Neuronal stem cell (in vitro differentiated cells): ENCODE measurements around the gene SPSB1.

Source experiments
- DNase-seq: peaks from one replicate; pipeline ENCODE4 v3.0.0-alpha.2; 2013; ENCODE audit warnings: low spot score
- H2AFZ ChIP-seq: one replicate; pipeline ENCODE4 v1.6.1; 2013; ENCODE audit warnings: mild to moderate bottlenecking, low read length, inconsistent platforms
- H2AK5ac ChIP-seq: 2 replicates; pipeline ENCODE4 v1.6.1; 2013; ENCODE audit warnings: low read depth, mild to moderate bottlenecking, inconsistent platforms, low read length, moderate library complexity, mixed read lengths
- H2BK120ac ChIP-seq: 2 replicates; pipeline ENCODE4 v1.6.1; 2013; ENCODE audit warnings: low read depth, mild to moderate bottlenecking, inconsistent platforms, low read length, moderate library complexity, mixed read lengths
- H2BK12ac ChIP-seq: one replicate; pipeline ENCODE4 v1.6.1; 2013; ENCODE audit warnings: low read length, inconsistent platforms
- H2BK15ac ChIP-seq: 2 replicates; pipeline ENCODE4 v1.6.1; 2013; ENCODE audit warnings: mild to moderate bottlenecking, low read length, inconsistent platforms, mixed read lengths
- H2BK5ac ChIP-seq: one replicate; pipeline ENCODE4 v1.6.1; 2013; ENCODE audit warnings: inconsistent platforms, mild to moderate bottlenecking, low read length, moderate library complexity
- H3K14ac ChIP-seq: one replicate; pipeline ENCODE4 v1.6.1; 2013; ENCODE audit warnings: low read length, inconsistent platforms
- H3K18ac ChIP-seq: 2 replicates; pipeline ENCODE4 v1.6.1; 2013; ENCODE audit warnings: low read length, inconsistent platforms
- H3K23ac ChIP-seq: 2 replicates; pipeline ENCODE4 v1.6.1; 2013; ENCODE audit warnings: low read depth, mild to moderate bottlenecking, mixed read lengths, low read length, inconsistent platforms; ENCODE audit not compliant: poor library complexity
- H3K27ac ChIP-seq: replicated peaks from 3 replicates; pipeline ENCODE4 v1.5.1; 2013; ENCODE audit warnings: low read length, inconsistent platforms
- H3K27me3 ChIP-seq, 3 experiments: 2 replicates each; pipeline ENCODE4 v1.6.1; 2013; ENCODE audit warnings: low read length in 3 of 3, mild to moderate bottlenecking in 2 of 3, inconsistent platforms in 1 of 3, low read depth in 1 of 3, mixed read lengths in 1 of 3, moderate library complexity in 1 of 3; ENCODE audit not compliant: control insufficient read depth in 3 of 3, insufficient read depth in 3 of 3
- H3K36me3 ChIP-seq, 2 donors: replicated peaks in 1 of 2; 2 replicates each; pipeline ENCODE4 v1.6.1; 2013; ENCODE audit warnings: low read length in 2 of 2; ENCODE audit not compliant: control insufficient read depth in 2 of 2, insufficient read depth in 2 of 2
- H3K4ac ChIP-seq: 2 replicates; pipeline ENCODE4 v1.6.1; 2013; ENCODE audit warnings: inconsistent platforms, mild to moderate bottlenecking, low read length, moderate library complexity
- H3K4me1 ChIP-seq, 2 donors: 1 replicate in 1 of 2; 2 replicates in 1 of 2; pipeline ENCODE4 v1.6.1; 2013; ENCODE audit warnings: low read length in 2 of 2, low read depth in 1 of 2; ENCODE audit not compliant: control insufficient read depth in 2 of 2, insufficient read depth in 1 of 2
- H3K4me2 ChIP-seq: one replicate; pipeline ENCODE4 v1.6.1; 2013; ENCODE audit warnings: mild to moderate bottlenecking, low read length, inconsistent platforms; ENCODE audit not compliant: insufficient read depth, poor library complexity, severe bottlenecking
- H3K4me3 ChIP-seq, 2 donors: 2 replicates each; pipeline ENCODE4 v1.5.1; 2013; ENCODE audit warnings: low read length in 2 of 2, mild to moderate bottlenecking in 2 of 2, inconsistent platforms in 1 of 2, moderate library complexity in 1 of 2
- H3K79me1 ChIP-seq: one replicate; pipeline ENCODE4 v1.6.1; 2013; ENCODE audit warnings: low read depth, mild to moderate bottlenecking, inconsistent platforms, low read length, moderate library complexity
- H3K9ac ChIP-seq: one replicate; pipeline ENCODE4 v1.6.1; 2013; ENCODE audit warnings: mild to moderate bottlenecking, low read depth, low read length, inconsistent platforms; ENCODE audit not compliant: poor library complexity
- H3K9me3 ChIP-seq, 2 donors: replicated peaks in 1 of 2; 2 replicates each; pipeline versions ENCODE3 to v1.6.1; 2013; ENCODE audit warnings: low read length in 2 of 2, mild to moderate bottlenecking in 2 of 2, inconsistent platforms in 1 of 2, low read depth in 1 of 2, mixed read lengths in 1 of 2, moderate library complexity in 1 of 2; ENCODE audit not compliant: control insufficient read depth in 2 of 2, insufficient read depth in 1 of 2
- H4K8ac ChIP-seq: one replicate; pipeline ENCODE4 v1.6.1; 2013; ENCODE audit warnings: low read depth, mild to moderate bottlenecking, inconsistent platforms, low read length, moderate library complexity
- H4K91ac ChIP-seq: one replicate; pipeline ENCODE4 v1.6.1; 2013; ENCODE audit warnings: low read length, low read depth, mild to moderate bottlenecking, inconsistent platforms; ENCODE audit not compliant: poor library complexity
- WGBS, 2 donors: extraction: QIAGEN DNeasy Blood & Tissue Kit; methylation state at CpG; one replicate each; pipeline ENCODE4 v1.1.7; 2013; ENCODE audit warnings: missing lambda C conversion rate in 2 of 2, mixed read lengths in 1 of 2; ENCODE audit not compliant: insufficient read length in 2 of 2, insufficient replicate concordance in 1 of 2; ENCODE audit errors: extremely low coverage in 2 of 2; 5-methylcytosine and 5-hydroxymethylcytosine counted together

SPSB1 gene

GRCh38 chr1:9256332-9256731 lies 36.4 kb upstream of the SPSB1 start:
- no peak overlapping the region for H4K91ac ChIP-seq
- peaks cover 9% of the 10 kb centered on the region for H3K79me1 ChIP-seq
- H3K4me2 ChIP-seq: no peak overlapping the region
- H4K8ac ChIP-seq: no peak overlapping the region
- no peak overlapping the region for H3K4me3 ChIP-seq
- peaks cover 0 to 5% of the 10 kb centered on the region in 2 donors for H3K36me3 ChIP-seq
- peak overlapping the region; percentile 74 for H3K18ac ChIP-seq
- H2BK12ac ChIP-seq: no peak overlapping the region
- no peak overlapping the region for H3K9ac ChIP-seq
- no peak overlapping the region for H2AFZ ChIP-seq
- peak overlapping the region; percentile 13 for H2AK5ac ChIP-seq
- peak overlapping the region; percentile 71 for H2BK15ac ChIP-seq
- no peak overlapping the region for H2BK5ac ChIP-seq
- H3K14ac ChIP-seq: no peak overlapping the region
- no peak overlapping the region for H3K27ac ChIP-seq
- H3K4me1 ChIP-seq: peaks cover 21 to 25% of the 10 kb centered on the region in 2 donors
- WGBS, 2 donors: no CpG with 5 or more reads among the region's 7 CpGs
- H3K9me3 ChIP-seq: peaks cover 11% of the 10 kb centered on the region in 2 donors
- no peaks in the 10 kb centered on the region for H3K27me3 ChIP-seq
- peak overlapping the region; percentile 71 for H3K23ac ChIP-seq
- no peak overlapping the region for H3K4ac ChIP-seq
- H2BK120ac ChIP-seq: no peak overlapping the region
- DNase-seq: no peak

DNA sequence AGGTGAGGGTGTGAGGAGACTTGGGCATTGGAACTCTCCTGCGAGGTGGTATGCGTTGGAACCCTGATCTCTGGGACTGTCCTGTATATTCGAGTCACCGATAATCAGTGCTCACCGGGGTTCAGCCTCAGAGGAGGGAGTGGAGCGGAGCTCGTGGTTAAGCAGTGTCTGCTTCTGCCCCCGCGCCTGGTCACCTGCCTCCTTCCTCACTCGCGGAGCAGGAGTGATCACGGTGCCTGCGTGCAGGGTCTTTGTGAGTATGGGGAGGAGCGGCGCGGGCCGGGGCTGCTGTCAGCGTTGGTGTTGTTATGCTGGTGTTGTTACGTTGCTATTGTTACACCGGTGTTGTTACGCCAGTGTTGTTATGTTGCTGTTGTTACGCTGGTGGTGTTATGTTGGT lies 34.8 kb upstream of the SPSB1 start:
- Histone ChIP-seq H3K18ac (peak overlapping the region; percentile 82), H3K14ac (peak overlapping the region; percentile 32), H2AFZ (no peak overlapping the region), H3K23ac (peak overlapping the region; percentile 38), H4K91ac (peak overlapping the region; percentile 28), H3K4me3 (peak overlapping the region in 1 of 2 donors; percentile 21), H2BK12ac (peak overlapping the region; percentile 64), H2BK120ac (no peak overlapping the region), H3K79me1 (peaks cover 9% of the 10 kb centered on the region), H2AK5ac (peak overlapping the region; percentile 56), H3K27ac (no peak overlapping the region), H3K36me3 (peaks cover 0 to 5% of the 10 kb centered on the region in 2 donors), H3K4me1 (peaks cover 11 to 13% of the 10 kb centered on the region in 2 donors), H4K8ac (no peak overlapping the region), H3K9me3 (peaks cover 11% of the 10 kb centered on the region in 2 donors), H3K4ac (no peak overlapping the region), H3K27me3 (no peaks in the 10 kb centered on the region), H2BK5ac (no peak overlapping the region), H2BK15ac (no peak overlapping the region), H3K9ac (peak overlapping the region; percentile 17), H3K4me2 (no peak overlapping the region)
- WGBS, 2 donors: no CpG with 5 or more reads among the region's 22 CpGs
- no peak for DNase-seq

GRCh38 chr1:9258629-9259028 lies 34.1 kb upstream of the SPSB1 start:
- WGBS, 2 donors: no CpG with 5 or more reads among the region's 9 CpGs
- peaks cover 9% of the 10 kb centered on the region for H3K79me1 ChIP-seq
- no peak overlapping the region for H3K18ac ChIP-seq
- no peak overlapping the region for H4K91ac ChIP-seq
- H3K23ac ChIP-seq: no peak overlapping the region
- no peak overlapping the region for H4K8ac ChIP-seq
- no peak overlapping the region for H3K14ac ChIP-seq
- H2BK15ac ChIP-seq: no peak overlapping the region
- H3K4me3 ChIP-seq: no peak overlapping the region
- no peak overlapping the region for H3K4ac ChIP-seq
- no peak overlapping the region for H2AK5ac ChIP-seq
- no peak overlapping the region for H3K4me2 ChIP-seq
- no peak overlapping the region for H2AFZ ChIP-seq
- no peak overlapping the region for H2BK12ac ChIP-seq
- no peaks in the 10 kb centered on the region for H3K27me3 ChIP-seq
- H2BK120ac ChIP-seq: no peak overlapping the region
- H3K36me3 ChIP-seq: peaks cover 5 to 7% of the 10 kb centered on the region in 2 donors
- no peak for DNase-seq
- H3K4me1 ChIP-seq: peaks cover 3 to 10% of the 10 kb centered on the region in 2 donors
- H3K9me3 ChIP-seq: peaks cover 11% of the 10 kb centered on the region in 2 donors
- no peak overlapping the region for H3K27ac ChIP-seq
- no peak overlapping the region for H2BK5ac ChIP-seq
- H3K9ac ChIP-seq: no peak overlapping the region

DNA sequence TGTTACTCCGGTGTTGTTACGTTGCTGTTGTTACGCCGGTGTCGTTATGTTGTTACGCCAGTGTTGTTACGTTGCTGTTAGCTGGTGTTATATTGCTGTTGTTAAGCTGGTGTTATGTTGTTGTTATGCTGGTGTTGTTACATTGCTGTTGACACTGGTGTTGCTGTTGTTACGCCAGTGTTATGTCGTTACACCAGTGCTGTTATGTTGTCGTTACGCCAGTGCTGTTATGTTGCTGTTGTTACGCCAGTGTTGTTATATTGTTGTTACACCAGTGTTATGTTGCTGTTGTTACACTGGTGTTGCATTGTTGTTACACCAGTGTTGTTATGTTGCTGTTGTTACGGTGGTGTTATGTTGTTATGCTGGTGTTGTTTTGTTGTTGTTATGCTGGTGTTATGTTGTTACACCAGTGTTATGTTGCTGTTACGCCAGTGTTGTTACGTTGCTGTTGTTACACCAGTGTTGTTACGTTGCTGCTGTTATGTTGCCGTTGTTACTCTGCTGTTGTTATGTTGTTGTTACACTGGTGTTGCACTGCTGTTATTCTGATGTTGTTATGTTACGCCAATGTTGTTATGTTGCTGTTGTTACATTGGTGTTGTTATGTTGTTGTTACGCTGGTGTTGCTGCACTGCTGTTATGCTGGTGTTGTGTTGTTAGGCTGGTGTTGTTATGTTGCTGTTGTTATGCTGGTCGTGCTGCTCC lies 32.5 kb upstream of the SPSB1 start:
- WGBS, 2 donors: no CpG with 5 or more reads among the region's 20 CpGs
- no peak overlapping the region for H3K23ac ChIP-seq
- H3K4me1 ChIP-seq: peaks cover 0 to 3% of the 10 kb centered on the region in 2 donors
- no peaks in the 10 kb centered on the region for H3K27me3 ChIP-seq
- no peak overlapping the region for H2AK5ac ChIP-seq
- H2BK12ac ChIP-seq: no peak overlapping the region
- DNase-seq: no peak
- H3K4me3 ChIP-seq: no peak overlapping the region
- no peak overlapping the region for H4K8ac ChIP-seq
- peaks cover 12 to 22% of the 10 kb centered on the region in 2 donors for H3K36me3 ChIP-seq
- peak overlapping the region; percentile 4 for H4K91ac ChIP-seq
- H3K9me3 ChIP-seq: peaks cover 11% of the 10 kb centered on the region in 2 donors
- peaks cover 11% of the 10 kb centered on the region for H3K79me1 ChIP-seq
- no peak overlapping the region for H3K9ac ChIP-seq
- no peak overlapping the region for H2BK5ac ChIP-seq
- H3K4me2 ChIP-seq: no peak overlapping the region
- no peak overlapping the region for H2BK15ac ChIP-seq
- no peak overlapping the region for H2BK120ac ChIP-seq
- H3K4ac ChIP-seq: no peak overlapping the region
- no peak overlapping the region for H2AFZ ChIP-seq
- no peak overlapping the region for H3K18ac ChIP-seq
- no peak overlapping the region for H3K14ac ChIP-seq
- H3K27ac ChIP-seq: no peak overlapping the region
